HG03045 (cell line): ENCODE measurements around the gene PRKCH.
"Not testable (repeated sequence)": the region's sequence is repeated elsewhere in the genome, so short reads cannot be mapped to it uniquely, and the experiment has no call there.

Experiments used
- ATAC-seq: cut with Tn5 transposase; IDR thresholded peaks from one replicate; pipeline ENCODE4 v1.9.1; 2021; ENCODE audit warnings: mild to moderate bottlenecking, moderate library complexity; ENCODE audit not compliant: unreplicated experiment

PRKCH gene

GRCh38 chr14:61387076-61387475 is 65.7 kb downstream of the PRKCH start:
- no peak for ATAC-seq

GRCh38 chr14:61388173-61388975 is 67.0 kb downstream of the PRKCH start:
- ATAC-seq: peak; percentile 40

GRCh38 chr14:61388976-61389576 is 67.7 kb downstream of the PRKCH start:
- ATAC-seq: no peak

- ATAC-seq: no peak
Measured at GRCh38 chr14:61391119-61391518, 69.7 kb downstream of the PRKCH start.

GRCh38 chr14:61392297-61392696 is 70.9 kb downstream of the PRKCH start:
- ATAC-seq: no peak

- ATAC-seq: no peak
Measured at GRCh38 chr14:61394542-61394941, 73.2 kb downstream of the PRKCH start.

DNA sequence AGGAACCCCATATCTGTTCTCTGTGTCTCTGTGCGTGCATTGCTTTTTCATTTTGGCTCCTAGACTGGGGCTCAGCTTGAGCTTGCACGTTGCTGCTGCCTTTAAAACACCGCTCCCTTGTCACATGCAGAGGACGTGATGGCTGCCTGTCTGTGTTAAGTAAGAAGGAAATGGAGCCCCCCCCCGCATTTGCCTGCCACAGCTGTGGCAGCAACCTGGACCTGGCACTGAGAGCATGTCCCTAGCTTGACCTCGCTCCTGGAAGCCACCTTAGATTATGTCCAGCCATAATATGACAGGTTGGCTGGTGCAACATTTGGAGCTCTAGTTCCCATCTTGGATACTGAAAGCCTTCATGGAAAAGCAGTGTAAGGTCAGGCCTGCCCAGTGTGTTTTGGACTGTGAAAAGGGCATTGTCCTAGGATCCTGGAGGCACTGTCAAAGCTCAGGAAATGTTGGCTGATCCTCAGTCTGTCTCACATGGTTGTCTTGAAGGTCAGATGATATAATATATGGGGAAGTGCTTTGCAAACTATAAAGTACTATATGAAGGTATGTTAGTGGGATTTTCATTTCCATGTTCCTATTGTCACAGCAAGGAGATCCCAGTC is 73.8 kb downstream of the PRKCH start:
- ATAC-seq: no peak

GRCh38 chr14:61396279-61396678 is 74.9 kb downstream of the PRKCH start:
- ATAC-seq: no peak

DNA sequence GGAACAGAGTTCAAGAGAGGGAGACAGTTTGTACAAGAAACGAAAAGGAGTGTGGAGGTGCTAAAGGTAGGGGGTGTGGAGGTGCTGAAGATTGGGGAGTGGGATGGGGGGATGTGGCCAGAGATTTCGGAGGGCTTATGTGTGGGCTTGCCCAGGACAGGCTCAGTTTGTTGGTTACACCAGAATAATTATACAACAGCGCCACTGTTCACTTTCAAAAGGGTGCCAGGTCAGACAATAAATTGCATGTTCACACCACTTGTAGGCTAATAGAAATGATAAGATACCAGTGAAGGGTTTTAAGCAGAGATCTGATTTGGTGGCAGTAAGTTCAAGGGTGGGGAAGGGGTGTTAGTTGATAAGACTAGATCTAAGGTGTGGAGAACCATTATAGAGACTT is 75.3 kb downstream of the PRKCH start:
- no peak for ATAC-seq

DNA sequence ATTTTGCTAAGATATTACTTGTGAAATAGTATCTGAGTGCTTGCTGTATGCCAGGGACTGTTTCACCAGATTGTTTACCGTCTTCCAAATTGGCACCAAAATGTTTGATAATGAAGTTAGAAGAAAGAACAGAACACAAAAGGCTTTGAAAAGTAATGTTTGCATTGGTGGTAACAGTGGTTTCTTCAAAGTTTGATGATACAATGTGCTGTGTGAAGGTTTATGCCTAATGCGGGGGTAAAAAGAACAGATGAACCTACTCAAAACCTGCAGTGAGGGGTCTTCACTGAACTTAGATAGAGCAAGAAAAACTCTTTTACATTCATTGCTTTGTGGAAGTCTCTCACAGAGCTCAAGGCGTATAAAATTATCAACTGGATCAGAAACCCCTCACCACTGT is 76.2 kb downstream of the PRKCH start:
- no peak for ATAC-seq

DNA sequence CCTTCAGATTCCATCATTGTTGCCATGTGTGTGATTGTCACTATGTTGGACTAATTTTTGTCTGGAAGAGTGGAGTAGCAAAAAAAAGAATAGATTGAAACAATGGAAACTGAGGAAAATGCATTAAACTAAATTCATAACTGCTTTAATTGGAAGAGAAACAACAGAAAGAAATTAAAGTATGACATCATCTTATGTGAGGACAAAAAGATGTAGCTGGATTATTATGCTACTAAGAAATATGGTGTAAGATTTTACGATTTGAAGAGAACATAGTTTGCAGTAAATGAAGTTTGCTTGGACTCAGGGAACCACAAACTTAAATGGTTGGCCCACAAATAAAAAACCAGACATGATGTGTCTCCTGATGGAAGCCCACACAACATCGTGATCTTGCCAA is 76.8 kb downstream of the PRKCH start:
- ATAC-seq: no peak

GRCh38 chr14:61399365-61399764 is 78.0 kb downstream of the PRKCH start:
- ATAC-seq: no peak

DNA sequence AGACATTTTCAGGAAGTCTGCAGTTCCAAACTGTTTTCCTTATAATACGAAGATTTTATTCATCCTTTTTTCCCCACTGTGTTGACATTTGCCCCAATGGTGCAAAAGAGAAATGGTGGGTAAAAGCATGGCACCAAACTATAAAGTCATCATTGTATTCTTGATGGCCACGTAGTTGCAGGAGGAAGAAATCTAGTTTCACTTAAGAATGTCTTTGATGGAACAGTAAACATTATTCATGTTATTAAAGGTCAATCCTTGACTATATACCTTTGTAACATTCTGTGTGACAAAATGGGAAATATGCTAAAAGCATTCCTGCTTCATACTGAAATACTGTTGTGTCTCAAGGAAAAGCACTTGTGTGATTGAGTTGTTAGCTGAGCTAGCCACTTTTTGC is 80.1 kb downstream of the PRKCH start:
- ATAC-seq: no peak

- ATAC-seq: no peak
Measured at GRCh38 chr14:61403411-61403810, 82.0 kb downstream of the PRKCH start.

DNA sequence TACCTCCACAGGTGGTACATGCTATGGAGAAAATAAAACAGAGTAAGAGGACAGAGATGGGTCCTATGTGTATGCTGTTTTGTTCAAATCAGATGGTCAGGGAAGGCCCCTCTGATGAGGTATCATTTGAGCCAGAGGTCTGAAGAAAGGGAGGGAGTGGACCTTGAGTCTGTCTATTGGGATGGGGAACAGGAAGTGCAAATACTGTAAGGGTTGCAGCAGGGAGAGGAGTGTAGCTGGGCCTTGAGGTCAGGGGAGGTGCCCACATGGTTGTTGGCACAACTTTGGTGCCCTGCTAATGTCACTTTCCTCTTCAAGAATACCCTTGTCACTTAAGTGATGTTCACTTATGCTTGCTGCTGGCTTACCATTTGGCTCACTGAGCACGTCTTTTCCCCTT is 83.3 kb downstream of the PRKCH start:
- no peak for ATAC-seq

GRCh38 chr14:61406198-61406597 is 84.8 kb downstream of the PRKCH start:
- ATAC-seq: no peak

DNA sequence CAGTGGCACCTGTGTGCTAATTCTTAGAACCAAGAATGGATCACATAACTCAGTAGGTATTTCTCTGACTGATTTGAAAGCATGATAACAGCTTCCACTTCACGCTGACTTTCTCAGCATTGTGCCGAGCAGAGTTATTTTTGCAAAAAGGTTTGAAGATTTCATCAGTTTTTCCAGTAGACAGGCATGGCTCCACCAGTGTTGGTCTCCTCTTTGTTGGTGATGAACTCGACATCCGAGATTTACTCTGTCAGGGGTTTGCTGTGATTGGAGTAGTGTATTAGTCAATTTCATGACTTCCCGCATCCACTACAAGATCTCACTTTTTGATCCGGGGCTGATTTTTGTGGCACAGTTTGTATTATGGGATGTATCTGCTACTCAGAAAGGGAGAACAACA is 85.3 kb downstream of the PRKCH start:
- no peak for ATAC-seq

- ATAC-seq: no peak
Measured at GRCh38 chr14:61408498-61408897, 87.1 kb downstream of the PRKCH start.

DNA sequence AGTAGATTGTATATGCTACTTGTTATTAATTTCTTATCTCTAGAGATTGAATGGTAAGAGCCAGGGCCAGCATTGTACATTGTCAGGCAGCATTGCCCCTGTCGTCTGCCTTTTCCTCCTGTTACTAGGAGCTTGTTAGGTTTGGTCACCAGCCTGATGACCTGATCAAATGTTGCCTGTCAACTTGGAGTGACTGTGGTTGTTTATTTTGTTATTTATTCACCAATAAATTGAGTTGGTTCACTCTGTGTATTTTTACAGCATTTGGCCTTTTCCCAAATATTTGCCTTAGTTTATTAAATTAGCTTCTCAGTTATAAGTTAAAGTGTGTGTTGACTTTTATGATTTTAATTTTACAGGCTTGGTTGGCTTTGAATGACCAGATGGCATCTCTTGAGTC is 88.4 kb downstream of the PRKCH start:
- ATAC-seq: no peak

GRCh38 chr14:61415934-61416333 is 94.6 kb downstream of the PRKCH start:
- not testable (repeated sequence) for ATAC-seq

DNA sequence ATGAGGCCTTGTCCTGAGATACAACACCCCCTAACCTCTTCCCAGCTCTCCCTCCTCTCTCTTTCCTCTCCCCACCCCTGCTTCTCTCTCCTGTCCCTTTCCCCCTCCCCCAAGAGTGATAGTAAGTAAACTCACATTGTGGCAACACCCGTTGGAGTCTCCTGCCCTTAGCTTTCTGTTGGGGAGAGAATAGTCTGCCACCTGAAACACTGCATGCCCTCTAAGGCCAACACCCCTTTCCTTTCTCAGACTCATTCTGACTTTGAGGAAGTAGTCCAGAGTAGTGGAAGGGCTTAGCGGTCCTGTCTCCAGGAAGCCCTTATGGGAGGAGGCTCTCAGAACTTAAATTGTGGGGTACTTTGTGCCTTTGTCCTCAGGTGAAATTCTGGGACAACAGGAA is 95.2 kb downstream of the PRKCH start:
- ATAC-seq: no peak

GRCh38 chr14:61417141-61417540 is 95.8 kb downstream of the PRKCH start:
- ATAC-seq: no peak
